PC-3 (cell line): ENCODE results near the gene USP25. TPM values are rescaled to one million over a fixed set of nuclear protein-coding genes. Genes with fewer than 3 reads are reported as not detected.

Source experiments
- ATAC-seq: fragments of 200-7000 bp; cut with Tn5 transposase; 2 replicates; pipeline ENCODE4 v1.9.1; 2020; ENCODE audit warnings: mild to moderate bottlenecking, moderate library complexity
- BruUV-seq: library from RNA; stranded (reverse); fragments of 400-500 nt; replicated peaks from 2 replicates; lab custom pipeline; 2021; lab: Mats Ljungman, UMichigan
- CTCF ChIA-PET: fragments of 300-600 bp; sonication (Branson Sonifier 250); formaldehyde crosslinking; loops from one replicate; lab custom pipeline; 2022; ENCODE audit warnings: antibody characterized with exemption; lab: Charles Lee
- POLR2A ChIA-PET: fragments of 300-600 bp; sonication (Branson Sonifier 250); formaldehyde crosslinking; loops from one replicate; lab custom pipeline; 2022; ENCODE audit warnings: antibody characterized with exemption; ENCODE audit not compliant: unreplicated experiment; lab: Charles Lee
- DNase-seq: peaks from one replicate; pipeline ENCODE4 v3.0.0-alpha.2; 2015
- H2AFZ ChIP-seq: fragments of 300-600 bp; sonication (generic); 2 replicates; pipeline ENCODE4 v1.6.0; 2016; ENCODE audit warnings: antibody characterized with exemption, low read length
- H3F3A ChIP-seq: fragments of 300-600 bp; sonication (generic); one replicate; pipeline ENCODE4 v1.6.0; 2017; ENCODE audit warnings: antibody characterized with exemption, low read length, control low read depth, mild to moderate bottlenecking; ENCODE audit not compliant: unreplicated experiment
- H3K27ac ChIP-seq: fragments of 300-600 bp; sonication (generic); 2 replicates; pipeline ENCODE4 v1.5.1; 2016; ENCODE audit warnings: mild to moderate bottlenecking, low read length
- H3K27me3 ChIP-seq: fragments of 300-600 bp; sonication (generic); 2 replicates; pipeline ENCODE4 v1.6.1; 2016; ENCODE audit warnings: low read length, mixed read lengths
- H3K36me3 ChIP-seq: fragments of 300-600 bp; sonication (generic); 2 replicates; pipeline ENCODE4 v1.6.1; 2016; ENCODE audit warnings: low read depth, mixed run types, low read length, mixed read lengths
- H3K4me1 ChIP-seq: fragments of 300-600 bp; sonication (generic); 2 replicates; pipeline ENCODE4 v1.5.1; 2016; ENCODE audit warnings: low read length; ENCODE audit not compliant: insufficient read depth
- H3K4me2 ChIP-seq: fragments of 300-600 bp; sonication (generic); 2 replicates; pipeline ENCODE4 v1.6.0; 2016; ENCODE audit warnings: low read length
- H3K4me3 ChIP-seq: fragments of 300-600 bp; sonication (generic); 2 replicates; pipeline ENCODE4 v1.5.1; 2016; ENCODE audit warnings: mild to moderate bottlenecking, low read length, mixed read lengths
- H3K79me2 ChIP-seq: fragments of 300-600 bp; sonication (generic); 2 replicates; pipeline ENCODE4 v1.6.1; 2017; ENCODE audit warnings: low read length, mixed read lengths
- H3K9ac ChIP-seq: fragments of 300-600 bp; sonication (generic); 2 replicates; pipeline ENCODE4 v1.6.0; 2016; ENCODE audit warnings: mild to moderate bottlenecking, low read length
- H3K9me2 ChIP-seq: fragments of 300-600 bp; sonication (generic); replicated peaks from 2 replicates; pipeline ENCODE4 v1.6.1; 2016; ENCODE audit warnings: mixed run types, low read length, mixed read lengths
- H3K9me3 ChIP-seq: fragments of 300-600 bp; sonication (generic); 2 replicates; pipeline ENCODE4 v1.6.1; 2016; ENCODE audit warnings: low read length, mixed read lengths
- H4K20me1 ChIP-seq: fragments of 300-600 bp; sonication (generic); 2 replicates; pipeline ENCODE4 v1.6.1; 2016; ENCODE audit warnings: low read length, mixed read lengths
- EZH2 ChIP-seq: fragments of 300-600 bp; sonication (generic); IDR thresholded peaks from one replicate; pipeline ENCODE4 v1.6.1; 2017; ENCODE audit warnings: antibody characterized with exemption, mild to moderate bottlenecking, low read length; ENCODE audit not compliant: unreplicated experiment
- EZH2phosphoT487 ChIP-seq: fragments of 300-600 bp; sonication (generic); IDR thresholded peaks from 2 replicates; pipeline ENCODE4 v1.6.1; 2018; ENCODE audit warnings: mild to moderate bottlenecking, antibody characterized with exemption, low read length, borderline replicate concordance
- intact Hi-C: fragments of 100-400 bp; cut with micrococcal nuclease; formaldehyde crosslinking; loops from 2 replicates; pipeline ENCODE4 v1.9.0; 2023
- total RNA-seq: library from RNA; depleted of rRNA; stranded (reverse); fragments of >200 nt; gene quantifications from 2 replicates; pipeline ENCODE4 v1.2.3, GENCODE V29; 2014
- TF ChIP-seq, protein P1 (sequence below): fragments of 300-600 bp; sonication (generic); conservative IDR thresholded peaks from 2 replicates; pipeline ENCODE4 v1.5.1; 2017; ENCODE audit warnings: antibody characterized with exemption, low read depth, mild to moderate bottlenecking, low read length

USP25 gene
- total RNA-seq, 1 experiment from 2014 or later, result 54.4 TPM

DNA sequence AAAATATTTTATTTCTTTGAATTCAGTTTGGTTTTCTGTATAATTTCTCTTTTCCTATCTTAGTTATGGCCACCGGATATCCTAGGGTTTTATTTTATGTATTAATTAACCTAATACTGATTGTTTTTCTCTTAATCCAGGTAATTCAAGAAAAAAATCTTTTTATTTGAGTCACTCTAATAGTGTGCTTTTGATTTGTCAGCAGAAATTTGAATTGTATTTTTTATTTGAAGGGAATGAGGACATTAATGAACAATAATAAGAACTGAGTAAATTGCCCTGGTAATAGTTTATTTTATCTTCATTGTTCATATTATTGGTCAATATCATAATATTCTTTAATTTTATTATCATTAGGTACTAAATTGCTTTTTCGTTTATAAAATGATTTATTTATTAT lies 120.1 kb downstream of the USP25 start:
- Histone ChIP-seq H3K4me2 (no peak overlapping the region), H3K36me3 (0 out of 2 replicates have a peak, but pooled peaks cover 4% of the 10 kb centered on the region), H3K9me3 (no peaks in the 10 kb centered on the region), H3K27ac (no peak overlapping the region), H3F3A (peaks cover 7% of the 10 kb centered on the region), H3K9ac (no peak overlapping the region), H3K4me3 (no peak overlapping the region), H3K4me1 (peaks cover 48% of the 10 kb centered on the region), H4K20me1 (peaks cover 12% of the 10 kb centered on the region), H2AFZ (no peak overlapping the region), H3K9me2 (no peaks in the 10 kb centered on the region), H3K27me3 (no peaks in the 10 kb centered on the region), H3K79me2 (peaks cover 14% of the 10 kb centered on the region; the same call in 1 of the 2 replicates)
- DNase-seq (no peak), ATAC-seq (no peak)
- TF ChIP-seq EZH2 (no peak), EZH2phosphoT487 (no peak)
- TF ChIP-seq, protein P1, sequence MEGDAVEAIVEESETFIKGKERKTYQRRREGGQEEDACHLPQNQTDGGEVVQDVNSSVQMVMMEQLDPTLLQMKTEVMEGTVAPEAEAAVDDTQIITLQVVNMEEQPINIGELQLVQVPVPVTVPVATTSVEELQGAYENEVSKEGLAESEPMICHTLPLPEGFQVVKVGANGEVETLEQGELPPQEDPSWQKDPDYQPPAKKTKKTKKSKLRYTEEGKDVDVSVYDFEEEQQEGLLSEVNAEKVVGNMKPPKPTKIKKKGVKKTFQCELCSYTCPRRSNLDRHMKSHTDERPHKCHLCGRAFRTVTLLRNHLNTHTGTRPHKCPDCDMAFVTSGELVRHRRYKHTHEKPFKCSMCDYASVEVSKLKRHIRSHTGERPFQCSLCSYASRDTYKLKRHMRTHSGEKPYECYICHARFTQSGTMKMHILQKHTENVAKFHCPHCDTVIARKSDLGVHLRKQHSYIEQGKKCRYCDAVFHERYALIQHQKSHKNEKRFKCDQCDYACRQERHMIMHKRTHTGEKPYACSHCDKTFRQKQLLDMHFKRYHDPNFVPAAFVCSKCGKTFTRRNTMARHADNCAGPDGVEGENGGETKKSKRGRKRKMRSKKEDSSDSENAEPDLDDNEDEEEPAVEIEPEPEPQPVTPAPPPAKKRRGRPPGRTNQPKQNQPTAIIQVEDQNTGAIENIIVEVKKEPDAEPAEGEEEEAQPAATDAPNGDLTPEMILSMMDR, result no peak
- ChIA-PET POLR2A (no interaction called here), CTCF (no interaction called here)
- intact Hi-C loops, result no loop called here
- BruUV-seq, result no TSS peak

DNA sequence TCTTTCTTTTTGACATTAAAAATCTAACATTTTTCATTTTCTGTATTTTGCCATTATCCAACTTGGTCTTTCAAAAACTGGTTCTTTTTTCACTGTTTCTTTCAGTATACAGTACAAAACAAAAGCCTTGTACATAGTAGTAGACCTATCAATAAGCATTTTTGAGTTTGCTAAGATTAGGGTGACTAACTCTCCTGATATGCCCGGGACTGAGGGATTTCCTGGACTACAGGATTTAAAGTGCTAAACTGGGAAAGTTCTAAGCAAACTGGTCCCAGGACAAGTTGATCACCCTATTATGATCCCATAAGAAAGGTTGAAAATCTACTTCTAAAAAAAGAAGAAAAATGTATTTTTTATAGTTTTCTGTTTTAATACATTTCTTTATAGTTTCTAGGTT lies 120.9 kb downstream of the USP25 start:
- intact Hi-C loops, result no loop called here
- TF ChIP-seq EZH2phosphoT487 (no peak), EZH2 (no peak)
- TF ChIP-seq, protein P1, result no peak
- Histone ChIP-seq H3K9me3 (no peaks in the 10 kb centered on the region), H3K9me2 (no peaks in the 10 kb centered on the region), H3K4me2 (peak overlapping the region; percentile 17), H3F3A (peaks cover 7% of the 10 kb centered on the region), H4K20me1 (peaks cover 12% of the 10 kb centered on the region), H3K27me3 (no peaks in the 10 kb centered on the region), H3K4me1 (peaks cover 43% of the 10 kb centered on the region), H3K36me3 (0 out of 2 replicates have a peak, but pooled peaks cover 4% of the 10 kb centered on the region), H3K4me3 (no peak overlapping the region), H2AFZ (no peak overlapping the region), H3K9ac (no peak overlapping the region), H3K79me2 (peaks cover 14% of the 10 kb centered on the region; the same call in 1 of the 2 replicates), H3K27ac (no peak overlapping the region)
- BruUV-seq, result no TSS peak
- POLR2A ChIA-PET, result no interaction called here
- ATAC-seq (peak; percentile 79), DNase-seq (peak; percentile 78)
- CTCF ChIA-PET, result no interaction called here

DNA sequence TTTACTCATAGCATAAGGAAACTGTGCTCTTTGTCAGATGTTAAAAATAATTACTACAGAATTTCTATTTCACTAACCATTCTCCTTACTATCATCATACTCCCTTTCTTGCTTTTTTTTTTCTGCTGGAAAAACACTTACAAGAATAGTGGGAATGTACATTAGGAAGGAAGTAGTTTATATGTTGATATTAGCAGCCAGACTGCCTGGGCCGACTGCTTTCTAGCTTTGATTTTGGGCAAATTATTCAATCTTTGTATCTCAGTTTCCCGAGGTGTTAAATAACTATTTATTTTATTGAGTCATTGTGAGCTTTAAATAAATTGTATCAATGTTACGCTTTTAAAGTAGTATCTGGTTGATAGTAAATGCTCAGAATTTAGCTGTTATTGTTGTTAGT lies 122.4 kb downstream of the USP25 start:
- H3K4me2 ChIP-seq, result no peak overlapping the region
- H3K36me3 ChIP-seq, result 0 out of 2 replicates have a peak, but pooled peaks cover 4% of the 10 kb centered on the region
- POLR2A ChIA-PET, result interaction anchor here (0.8 kb wide), 1 partner anchor 793 kb away, joined by 9 read pairs; no protein-coding TSS in a partner anchor
- intact Hi-C loops, result no loop called here
- H3K79me2 ChIP-seq, result peaks cover 14% of the 10 kb centered on the region; the same call in 1 of the 2 replicates
- BruUV-seq, result no TSS peak
- H3K27ac ChIP-seq, result no peak overlapping the region
- TF ChIP-seq EZH2phosphoT487, result no peak
- no peak for TF ChIP-seq EZH2
- TF ChIP-seq, protein P1, result no peak
- no peaks in the 10 kb centered on the region for H3K9me3 ChIP-seq
- peaks cover 35% of the 10 kb centered on the region for H3K4me1 ChIP-seq
- no peak overlapping the region for H2AFZ ChIP-seq
- CTCF ChIA-PET, result no interaction called here
- no peak overlapping the region for H3K4me3 ChIP-seq
- peaks cover 7% of the 10 kb centered on the region for H3F3A ChIP-seq
- H3K9ac ChIP-seq, result no peak overlapping the region
- no peak for DNase-seq
- no peak for ATAC-seq
- H4K20me1 ChIP-seq, result peaks cover 12% of the 10 kb centered on the region
- no peaks in the 10 kb centered on the region for H3K9me2 ChIP-seq
- no peaks in the 10 kb centered on the region for H3K27me3 ChIP-seq
